Measurements from ENCODE around the gene MAP2K3. TPM values are rescaled to one million over a fixed set of nuclear protein-coding genes. Genes with fewer than 3 reads are reported as not detected.
"Not testable (repeated sequence)": the region's sequence is repeated elsewhere in the genome, so short reads cannot be mapped to it uniquely, and the experiment has no call there.

The MAP2K3 gene
- polyA plus RNA-seq, 3 donors = 107 to 166 (median 164) TPM

DNA sequence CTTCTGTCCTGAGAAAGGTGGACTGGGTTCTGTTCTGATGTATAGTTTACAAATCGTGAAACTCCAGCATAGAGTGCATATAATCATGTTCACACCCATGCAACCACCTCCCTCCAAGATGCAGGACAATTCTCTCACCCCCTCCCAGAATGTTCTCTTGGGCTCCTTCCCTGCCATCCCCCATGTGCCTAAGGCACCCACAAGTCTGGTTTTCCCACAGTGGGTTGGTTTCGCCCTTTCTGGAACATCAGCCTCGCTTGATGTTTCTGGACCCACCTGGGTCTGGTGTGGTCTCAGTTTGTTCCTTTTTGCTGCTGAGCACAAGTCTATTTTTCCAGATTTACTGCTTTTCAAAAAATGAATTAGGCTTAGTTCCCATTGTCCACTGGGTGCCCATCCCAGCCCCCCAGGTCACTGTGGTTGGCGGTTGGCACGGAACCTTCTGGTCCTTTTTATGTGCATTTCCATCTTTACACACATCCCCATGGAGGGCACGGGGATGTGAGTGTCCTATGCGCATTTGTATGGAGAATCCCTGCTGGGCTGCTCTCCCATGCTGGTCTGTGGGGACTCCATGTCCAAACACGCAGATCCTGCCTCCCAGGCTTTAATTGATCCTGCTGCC lies 19.0 kb downstream of the MAP2K3 start:
- WGBS (ENCODE audit: insufficient coverage) = 91% methylated on average over 7 of the region's 8 CpGs
- peak overlapping the region in 1 of 7 donors; percentile 2 for H3K27ac Mint-ChIP-seq
- Histone ChIP-seq H3K4me2 (replicated peaks; ENCODE audit: extremely low read depth, low read length, poor library complexity, severe bottlenecking) (no peak overlapping the region), H3K79me2 (ENCODE audit: insufficient read depth, low read length) (peaks cover 13% of the 10 kb centered on the region), H4K20me1 (ENCODE audit: insufficient read depth, low read length) (peaks cover 86% of the 10 kb centered on the region), H3K36me3 (replicated peaks in 1 of 2; ENCODE audit: control insufficient read depth in 1 of 2, insufficient read depth in 2 of 2, low read length in 2 of 2) (peaks cover 82 to 92% of the 10 kb centered on the region in 2 donors), H3K4me1 (ENCODE audit: control insufficient read depth in 1 of 2, insufficient read depth in 2 of 2, low read length in 2 of 2) (peaks cover 2 to 11% of the 10 kb centered on the region in 2 donors), H3K4me3 (replicated peaks in 1 of 3; ENCODE audit: low read depth in 2 of 3, low read length in 3 of 3) (no peak overlapping the region), H3K27me3 (ENCODE audit: control insufficient read depth in 2 of 2, insufficient read depth in 2 of 2, low read length in 2 of 2) (no peaks in the 10 kb centered on the region), H3K9ac (ENCODE audit: insufficient read depth, low read length, poor library complexity, severe bottlenecking) (no peak overlapping the region), H3K9me3 (replicated peaks in 1 of 2; ENCODE audit: control insufficient read depth in 1 of 2, insufficient read depth in 1 of 2, low read length in 2 of 2) (peaks cover 0 to 3% of the 10 kb centered on the region in 2 donors), H3K27ac (ENCODE audit: low read depth in 1 of 2, low read length in 2 of 2) (no peak overlapping the region), H2AFZ (ENCODE audit: insufficient read depth, low read depth, low read length, poor library complexity, severe bottlenecking) (no peak overlapping the region)
- H3K9me3 Mint-ChIP-seq = peaks cover 0 to 21% (median 7%) of the 10 kb centered on the region in 7 donors
- H3K4me1 Mint-ChIP-seq = peaks cover 5% of the 10 kb centered on the region
- intact Hi-C loops (cut with micrococcal nuclease) = no loop called here
- H3K36me3 Mint-ChIP-seq = peaks cover 79 to 97% of the 10 kb centered on the region in 2 donors
- H3K4me3 Mint-ChIP-seq = no peak overlapping the region
- H3K27me3 Mint-ChIP-seq (ENCODE audit: low read depth in 3 of 3) = peaks cover 0 to 3% (median 2%) of the 10 kb centered on the region in 3 donors
- TF ChIP-seq, protein P1, sequence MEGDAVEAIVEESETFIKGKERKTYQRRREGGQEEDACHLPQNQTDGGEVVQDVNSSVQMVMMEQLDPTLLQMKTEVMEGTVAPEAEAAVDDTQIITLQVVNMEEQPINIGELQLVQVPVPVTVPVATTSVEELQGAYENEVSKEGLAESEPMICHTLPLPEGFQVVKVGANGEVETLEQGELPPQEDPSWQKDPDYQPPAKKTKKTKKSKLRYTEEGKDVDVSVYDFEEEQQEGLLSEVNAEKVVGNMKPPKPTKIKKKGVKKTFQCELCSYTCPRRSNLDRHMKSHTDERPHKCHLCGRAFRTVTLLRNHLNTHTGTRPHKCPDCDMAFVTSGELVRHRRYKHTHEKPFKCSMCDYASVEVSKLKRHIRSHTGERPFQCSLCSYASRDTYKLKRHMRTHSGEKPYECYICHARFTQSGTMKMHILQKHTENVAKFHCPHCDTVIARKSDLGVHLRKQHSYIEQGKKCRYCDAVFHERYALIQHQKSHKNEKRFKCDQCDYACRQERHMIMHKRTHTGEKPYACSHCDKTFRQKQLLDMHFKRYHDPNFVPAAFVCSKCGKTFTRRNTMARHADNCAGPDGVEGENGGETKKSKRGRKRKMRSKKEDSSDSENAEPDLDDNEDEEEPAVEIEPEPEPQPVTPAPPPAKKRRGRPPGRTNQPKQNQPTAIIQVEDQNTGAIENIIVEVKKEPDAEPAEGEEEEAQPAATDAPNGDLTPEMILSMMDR (IDR thresholded peaks at IDR 0.05) = no peak
- DNase-seq = no peak

DNA sequence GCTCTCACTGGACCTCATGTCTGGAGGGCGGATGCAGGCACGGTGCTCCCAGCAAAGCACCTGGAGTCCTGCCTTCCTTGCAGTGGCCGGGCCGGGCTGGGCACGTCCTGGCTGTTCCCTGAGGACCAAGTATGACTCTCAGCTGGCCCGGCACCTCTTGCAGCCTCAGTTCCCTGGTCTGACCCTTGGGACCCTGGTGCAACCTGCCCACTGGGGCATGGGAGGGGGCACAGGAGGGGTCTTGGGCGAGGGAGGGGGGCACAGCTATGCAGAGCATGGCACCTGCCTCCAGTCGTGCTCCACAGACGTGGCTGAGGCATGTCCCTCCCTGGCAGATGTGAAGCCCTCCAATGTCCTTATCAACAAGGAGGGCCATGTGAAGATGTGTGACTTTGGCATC lies 19.6 kb downstream of the MAP2K3 start:
- peak in 1 of 3 donors; percentile 23 for DNase-seq
- WGBS (ENCODE audit: insufficient coverage) = 81% methylated on average over 9 of the region's 9 CpGs
- Mint-ChIP-seq H3K27me3 (ENCODE audit: low read depth in 3 of 3) (peaks cover 0 to 3% (median 2%) of the 10 kb centered on the region in 3 donors), H3K4me3 (no peak overlapping the region), H3K36me3 (peaks cover 79 to 97% of the 10 kb centered on the region in 2 donors), H3K9me3 (peaks cover 0 to 25% (median 10%) of the 10 kb centered on the region in 7 donors), H3K27ac (peak overlapping the region in 2 of 7 donors; percentile 2 to 21), H3K4me1 (peaks cover 5% of the 10 kb centered on the region)
- H3K27me3 ChIP-seq (ENCODE audit: control insufficient read depth in 2 of 2, insufficient read depth in 2 of 2, low read length in 2 of 2) = no peaks in the 10 kb centered on the region
- H3K4me3 ChIP-seq (replicated peaks in 1 of 3; ENCODE audit: low read depth in 2 of 3, low read length in 3 of 3) = no peak overlapping the region
- peaks cover 8% of the 10 kb centered on the region for H3K79me2 ChIP-seq (ENCODE audit: insufficient read depth, low read length)
- H3K4me1 ChIP-seq (ENCODE audit: control insufficient read depth in 1 of 2, insufficient read depth in 2 of 2, low read length in 2 of 2) = peaks cover 2 to 11% of the 10 kb centered on the region in 2 donors
- intact Hi-C loops (cut with micrococcal nuclease) = no loop called here
- peaks cover 3 to 4% of the 10 kb centered on the region in 2 donors for H3K9me3 ChIP-seq (replicated peaks in 1 of 2; ENCODE audit: control insufficient read depth in 1 of 2, insufficient read depth in 1 of 2, low read length in 2 of 2)
- H3K36me3 ChIP-seq (replicated peaks in 1 of 2; ENCODE audit: control insufficient read depth in 1 of 2, insufficient read depth in 2 of 2, low read length in 2 of 2) = peaks cover 82 to 92% of the 10 kb centered on the region in 2 donors
- no peak overlapping the region for H3K4me2 ChIP-seq (replicated peaks; ENCODE audit: extremely low read depth, low read length, poor library complexity, severe bottlenecking)
- peaks cover 86% of the 10 kb centered on the region for H4K20me1 ChIP-seq (ENCODE audit: insufficient read depth, low read length)
- H2AFZ ChIP-seq (ENCODE audit: insufficient read depth, low read depth, low read length, poor library complexity, severe bottlenecking) = no peak overlapping the region
- H3K9ac ChIP-seq (ENCODE audit: insufficient read depth, low read length, poor library complexity, severe bottlenecking) = no peak overlapping the region
- TF ChIP-seq, protein P1 (IDR thresholded peaks at IDR 0.05) = no peak
- no peak overlapping the region for H3K27ac ChIP-seq (ENCODE audit: low read depth in 1 of 2, low read length in 2 of 2)

DNA sequence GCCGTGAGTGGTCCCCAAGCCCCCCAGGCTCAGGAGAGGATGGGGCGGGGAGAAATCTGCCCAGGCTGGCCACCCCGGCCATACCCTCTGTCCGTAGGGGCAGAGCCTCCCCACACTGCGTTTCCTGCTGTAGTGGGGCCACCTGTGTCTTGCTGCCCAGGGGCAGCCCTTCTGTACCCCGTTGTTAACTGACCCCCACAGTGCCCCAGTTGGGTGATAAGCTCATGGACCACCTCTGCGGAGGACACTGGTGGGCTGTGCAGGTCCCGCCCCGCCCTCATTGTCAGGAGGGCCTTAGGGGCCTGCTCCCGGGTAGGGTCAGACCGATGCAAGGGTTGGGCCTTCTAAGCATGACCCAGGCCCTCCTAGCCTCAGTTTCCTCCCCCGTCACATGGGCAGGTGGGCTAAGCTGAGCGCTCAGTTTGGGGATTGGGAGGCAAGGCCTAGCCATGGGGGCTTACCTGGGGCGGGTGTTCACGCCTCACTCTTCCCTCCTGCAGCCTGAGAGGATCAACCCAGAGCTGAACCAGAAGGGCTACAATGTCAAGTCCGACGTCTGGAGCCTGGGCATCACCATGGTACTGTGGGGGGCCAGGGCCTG lies 20.1 kb downstream of the MAP2K3 start:
- WGBS (ENCODE audit: insufficient coverage) = 89% methylated on average over 13 of the region's 17 CpGs
- DNase-seq = peak in 1 of 3 donors; percentile 5

More for the DNA sequence above, 20.1 kb downstream of the MAP2K3 start:
- Histone ChIP-seq H3K4me1 (ENCODE audit: control insufficient read depth in 1 of 2, insufficient read depth in 2 of 2, low read length in 2 of 2) (peaks cover 2 to 11% of the 10 kb centered on the region in 2 donors), H4K20me1 (ENCODE audit: insufficient read depth, low read length) (peaks cover 86% of the 10 kb centered on the region), H3K36me3 (replicated peaks in 1 of 2; ENCODE audit: control insufficient read depth in 1 of 2, insufficient read depth in 2 of 2, low read length in 2 of 2) (peaks cover 80 to 92% of the 10 kb centered on the region in 2 donors)
- H2AFZ ChIP-seq (ENCODE audit: insufficient read depth, low read depth, low read length, poor library complexity, severe bottlenecking); H3K27ac ChIP-seq (ENCODE audit: low read depth in 1 of 2, low read length in 2 of 2); H3K27me3 Mint-ChIP-seq (ENCODE audit: low read depth in 3 of 3); H3K9ac ChIP-seq (ENCODE audit: insufficient read depth, low read length, poor library complexity, severe bottlenecking); H3K79me2 ChIP-seq (ENCODE audit: insufficient read depth, low read length); H3K4me3 ChIP-seq (replicated peaks in 1 of 3; ENCODE audit: low read depth in 2 of 3, low read length in 3 of 3); intact Hi-C loops (cut with micrococcal nuclease); H3K4me3 Mint-ChIP-seq; H3K4me2 ChIP-seq (replicated peaks; ENCODE audit: extremely low read depth, low read length, poor library complexity, severe bottlenecking); H3K9me3 ChIP-seq (replicated peaks in 1 of 2; ENCODE audit: control insufficient read depth in 1 of 2, insufficient read depth in 1 of 2, low read length in 2 of 2); H3K27me3 ChIP-seq (ENCODE audit: control insufficient read depth in 2 of 2, insufficient read depth in 2 of 2, low read length in 2 of 2); H3K4me1 Mint-ChIP-seq: not testable (repeated sequence)
- Mint-ChIP-seq H3K36me3 (peaks cover 77 to 95% of the 10 kb centered on the region in 2 donors), H3K9me3 (peaks cover 0 to 25% (median 10%) of the 10 kb centered on the region in 7 donors), H3K27ac (peak overlapping the region in 2 of 7 donors; percentile 21 to 32)
